RWPE1 (cell line): ENCODE measurements around the gene MYO16.
A peak's percentile ranks its signal among the peaks of the same experiment; 100 is the strongest.

Experiments used
- CTCF ChIA-PET: fragments of 350-600 bp; sonication (Branson Sonifier 250); formaldehyde crosslinking; extraction: SDS; loops from one replicate; lab custom pipeline; 2021; lab: Yijun Ruan, JAX
- POLR2A ChIA-PET: fragments of 400-600 bp; formaldehyde crosslinking; extraction: SDS; loops from one replicate; lab custom pipeline; 2020; ENCODE audit warnings: antibody characterized with exemption; ENCODE audit not compliant: low non-redundant PET; lab: Yijun Ruan, JAX
- DNase-seq: peaks from one replicate; pipeline ENCODE4 v3.0.0; 2012; ENCODE audit warnings: low spot score
- H3K27ac ChIP-seq: fragments of 450-650 bp; 2 replicates; pipeline ENCODE4 v1.5.1; 2017
- CTCF ChIP-seq: fragments of 450-650 bp; conservative IDR thresholded peaks from 2 replicates; pipeline ENCODE4 v1.5.1; 2017; ENCODE audit warnings: low read depth, mild to moderate bottlenecking

MYO16 gene

GRCh38 chr13:109101550-109102144 is 472.2 kb downstream of the MYO16 start:
- DNase-seq: no peak
- POLR2A ChIA-PET: no interaction called here
- TF ChIP-seq CTCF: no peak
- CTCF ChIA-PET: no interaction called here
- H3K27ac ChIP-seq: no peak overlapping the region

GRCh38 chr13:109105899-109106298 is 476.5 kb downstream of the MYO16 start:
- ChIA-PET POLR2A (no interaction called here), CTCF (no interaction called here)
- DNase-seq: no peak
- TF ChIP-seq CTCF: no peak
- no peak overlapping the region for H3K27ac ChIP-seq

- no peak for TF ChIP-seq CTCF
- CTCF ChIA-PET: no interaction called here
- POLR2A ChIA-PET: no interaction called here
- H3K27ac ChIP-seq: no peak overlapping the region
- DNase-seq: peak; percentile 12
Measured at GRCh38 chr13:109110159-109110558, 480.7 kb downstream of the MYO16 start.

- no peak overlapping the region for H3K27ac ChIP-seq
- ChIA-PET CTCF (no interaction called here), POLR2A (no interaction called here)
- DNase-seq: no peak
- TF ChIP-seq CTCF: no peak
Measured at GRCh38 chr13:109111141-109111540, 481.7 kb downstream of the MYO16 start.

- POLR2A ChIA-PET: no interaction called here
- TF ChIP-seq CTCF: no peak
- no peak for DNase-seq
- CTCF ChIA-PET: interaction anchor here (0.6 kb wide), 1 partner anchor 72 kb away, joined by 3 read pairs; no protein-coding TSS in a partner anchor
- no peak overlapping the region for H3K27ac ChIP-seq
Measured at GRCh38 chr13:109113427-109113826, 484.0 kb downstream of the MYO16 start.

GRCh38 chr13:109114162-109114561 is 484.8 kb downstream of the MYO16 start:
- ChIA-PET CTCF (no interaction called here), POLR2A (no interaction called here)
- no peak overlapping the region for H3K27ac ChIP-seq
- DNase-seq: no peak
- TF ChIP-seq CTCF: no peak
